ENCODE data around the gene SLC16A10.

- TF ChIP-seq CTCF (IDR thresholded peaks at IDR 0.05; ENCODE audit: low read length) (no peak), EZH2 (IDR thresholded peaks at IDR 0.05; ENCODE audit: borderline replicate concordance, low read length) (no peak)
These were observed 41.7 kb downstream of the SLC16A10 start for GRCh38 chr6:111129013-111129412.
